DND-41 (cell line): ENCODE results near the gene INPP5B.
"Not testable (repeated sequence)": the region's sequence is repeated elsewhere in the genome, so short reads cannot be mapped to it uniquely, and the experiment has no call there.

Experiments
- ATAC-seq: fragments of 200-7000 bp; cut with Tn5 transposase; 3 replicates; pipeline ENCODE4 v1.9.1; 2021; ENCODE audit warnings: low read depth; ENCODE audit not compliant: insufficient read depth
- DNase-seq: peaks from one replicate; pipeline ENCODE4 v3.0.0-alpha.2; 2020
- H2AFZ ChIP-seq: 2 replicates; pipeline ENCODE4 v1.6.0; 2012; ENCODE audit warnings: low read depth, low read length
- H3K27ac ChIP-seq: 2 replicates; pipeline ENCODE4 v1.5.1; 2012; ENCODE audit warnings: low read length, inconsistent platforms
- H3K27me3 ChIP-seq: fragments of 200-600 bp; sonication (generic); 2 replicates; pipeline ENCODE4 v1.6.0; 2012; ENCODE audit warnings: low read length, mild to moderate bottlenecking, inconsistent platforms; ENCODE audit not compliant: insufficient read depth, poor library complexity
- H3K36me3 ChIP-seq: 2 replicates; pipeline ENCODE4 v1.5.1; 2012; ENCODE audit warnings: low read length, inconsistent platforms; ENCODE audit not compliant: insufficient read depth
- H3K4me1 ChIP-seq: 2 replicates; pipeline ENCODE4 v1.5.1; 2012; ENCODE audit warnings: mild to moderate bottlenecking, low read length; ENCODE audit not compliant: insufficient read depth
- H3K4me2 ChIP-seq: 2 replicates; pipeline ENCODE4 v1.6.0; 2012; ENCODE audit warnings: mild to moderate bottlenecking, moderate library complexity, low read length, inconsistent platforms; ENCODE audit not compliant: insufficient read depth
- H3K4me3 ChIP-seq, 2 experiments: fragments of 200-600 bp in 1 of 2; shearing (Covaris generic) in 1 of 2; 2 replicates each; pipeline ENCODE4 v1.5.1; 2012 to 2016; ENCODE audit warnings: inconsistent platforms in 2 of 2, low read length in 2 of 2, mild to moderate bottlenecking in 2 of 2, low read depth in 1 of 2, moderate library complexity in 1 of 2
- H3K79me2 ChIP-seq: 2 replicates; pipeline ENCODE4 v1.6.0; 2012; ENCODE audit warnings: low read length, inconsistent platforms; ENCODE audit not compliant: insufficient read depth
- H3K9ac ChIP-seq: 2 replicates; pipeline ENCODE4 v1.6.0; 2012; ENCODE audit warnings: low read depth, mild to moderate bottlenecking, inconsistent platforms, low read length, moderate library complexity
- H3K9me3 ChIP-seq: 2 replicates; pipeline ENCODE4 v1.5.1; 2012; ENCODE audit warnings: low read length, moderate library complexity, mild to moderate bottlenecking, inconsistent platforms; ENCODE audit not compliant: insufficient read depth, severe bottlenecking
- H4K20me1 ChIP-seq: 2 replicates; pipeline ENCODE4 v1.6.0; 2012; ENCODE audit warnings: low read length; ENCODE audit not compliant: insufficient read depth
- EZH2 ChIP-seq: IDR thresholded peaks from 3 replicates; pipeline ENCODE4 v1.6.1; 2012; ENCODE audit warnings: borderline replicate concordance, low read depth, mild to moderate bottlenecking, moderate library complexity, low read length, inconsistent platforms; ENCODE audit not compliant: severe bottlenecking
- TF ChIP-seq, protein P1 (sequence below): IDR thresholded peaks from 2 replicates; pipeline ENCODE4 v1.5.1; 2012; ENCODE audit warnings: borderline replicate concordance, low read length, moderate library complexity, mild to moderate bottlenecking; ENCODE audit not compliant: poor library complexity, severe bottlenecking; ENCODE audit errors: extremely low read depth

The INPP5B gene

DNA sequence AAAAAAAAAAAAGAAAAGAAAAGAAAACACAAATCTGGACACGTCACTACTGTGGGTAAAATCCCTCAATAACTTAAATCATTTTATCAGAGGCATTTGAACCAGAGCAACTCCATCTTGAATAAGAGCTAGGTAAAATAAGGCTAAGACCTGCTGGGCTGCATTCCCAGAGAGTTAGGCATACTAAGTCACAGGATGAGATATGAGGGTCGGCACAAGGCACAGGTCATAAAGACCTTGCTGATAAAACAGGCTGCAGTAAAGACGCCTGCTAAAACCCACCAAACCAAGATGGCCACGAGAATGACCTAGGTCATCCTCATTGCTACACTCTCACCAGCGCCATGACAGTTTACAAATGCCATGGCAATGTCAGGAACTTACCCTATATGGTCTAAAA is 43.9 kb downstream of the INPP5B start:
- H3K27me3 ChIP-seq, result no peaks in the 10 kb centered on the region
- H3K36me3 ChIP-seq, result no peaks in the 10 kb centered on the region
- ATAC-seq (no peak), DNase-seq (no peak)
- H3K9me3 ChIP-seq, result peaks cover 26% of the 10 kb centered on the region
- H3K27ac ChIP-seq, result no peak overlapping the region
- TF ChIP-seq, protein P1, sequence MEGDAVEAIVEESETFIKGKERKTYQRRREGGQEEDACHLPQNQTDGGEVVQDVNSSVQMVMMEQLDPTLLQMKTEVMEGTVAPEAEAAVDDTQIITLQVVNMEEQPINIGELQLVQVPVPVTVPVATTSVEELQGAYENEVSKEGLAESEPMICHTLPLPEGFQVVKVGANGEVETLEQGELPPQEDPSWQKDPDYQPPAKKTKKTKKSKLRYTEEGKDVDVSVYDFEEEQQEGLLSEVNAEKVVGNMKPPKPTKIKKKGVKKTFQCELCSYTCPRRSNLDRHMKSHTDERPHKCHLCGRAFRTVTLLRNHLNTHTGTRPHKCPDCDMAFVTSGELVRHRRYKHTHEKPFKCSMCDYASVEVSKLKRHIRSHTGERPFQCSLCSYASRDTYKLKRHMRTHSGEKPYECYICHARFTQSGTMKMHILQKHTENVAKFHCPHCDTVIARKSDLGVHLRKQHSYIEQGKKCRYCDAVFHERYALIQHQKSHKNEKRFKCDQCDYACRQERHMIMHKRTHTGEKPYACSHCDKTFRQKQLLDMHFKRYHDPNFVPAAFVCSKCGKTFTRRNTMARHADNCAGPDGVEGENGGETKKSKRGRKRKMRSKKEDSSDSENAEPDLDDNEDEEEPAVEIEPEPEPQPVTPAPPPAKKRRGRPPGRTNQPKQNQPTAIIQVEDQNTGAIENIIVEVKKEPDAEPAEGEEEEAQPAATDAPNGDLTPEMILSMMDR, result no peak
- TF ChIP-seq EZH2, result no peak
- H3K4me3 ChIP-seq, result no peak overlapping the region
- peaks cover 6% of the 10 kb centered on the region; the same call in 1 of the 2 replicates for H3K79me2 ChIP-seq
- no peak overlapping the region for H2AFZ ChIP-seq
- no peaks in the 10 kb centered on the region for H3K4me1 ChIP-seq
- no peaks in the 10 kb centered on the region for H4K20me1 ChIP-seq
- no peak overlapping the region for H3K4me2 ChIP-seq
- H3K9ac ChIP-seq, result no peak overlapping the region

DNA sequence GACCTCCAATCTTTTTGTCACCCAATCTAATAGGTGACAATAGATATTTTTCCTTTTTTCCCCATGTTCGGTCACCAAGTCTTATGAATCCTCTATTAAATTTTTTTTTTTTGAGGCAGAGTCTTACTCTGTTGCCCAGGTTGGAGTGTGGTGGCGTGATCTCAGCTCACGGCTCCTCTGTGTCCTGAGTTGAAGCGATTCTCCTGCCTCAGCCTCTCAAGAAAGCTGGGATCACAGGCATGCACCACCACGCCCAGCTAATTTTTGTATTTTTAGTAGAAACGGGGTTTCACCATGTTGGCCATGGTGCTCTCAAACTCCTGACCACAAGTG is 45.0 kb downstream of the INPP5B start:
- Histone ChIP-seq H3K79me2 (peaks cover 4% of the 10 kb centered on the region; the same call in 1 of the 2 replicates), H2AFZ (no peak overlapping the region), H3K4me3 (no peak overlapping the region), H3K36me3 (no peaks in the 10 kb centered on the region), H3K4me1 (no peaks in the 10 kb centered on the region), H3K27ac (no peak overlapping the region), H3K27me3 (no peaks in the 10 kb centered on the region), H3K4me2 (no peak overlapping the region), H4K20me1 (no peaks in the 10 kb centered on the region), H3K9ac (no peak overlapping the region), H3K9me3 (peaks cover 20% of the 10 kb centered on the region)
- TF ChIP-seq, protein P1, result no peak
- TF ChIP-seq EZH2, result no peak
- no peak for ATAC-seq
- DNase-seq, result no peak

DNA sequence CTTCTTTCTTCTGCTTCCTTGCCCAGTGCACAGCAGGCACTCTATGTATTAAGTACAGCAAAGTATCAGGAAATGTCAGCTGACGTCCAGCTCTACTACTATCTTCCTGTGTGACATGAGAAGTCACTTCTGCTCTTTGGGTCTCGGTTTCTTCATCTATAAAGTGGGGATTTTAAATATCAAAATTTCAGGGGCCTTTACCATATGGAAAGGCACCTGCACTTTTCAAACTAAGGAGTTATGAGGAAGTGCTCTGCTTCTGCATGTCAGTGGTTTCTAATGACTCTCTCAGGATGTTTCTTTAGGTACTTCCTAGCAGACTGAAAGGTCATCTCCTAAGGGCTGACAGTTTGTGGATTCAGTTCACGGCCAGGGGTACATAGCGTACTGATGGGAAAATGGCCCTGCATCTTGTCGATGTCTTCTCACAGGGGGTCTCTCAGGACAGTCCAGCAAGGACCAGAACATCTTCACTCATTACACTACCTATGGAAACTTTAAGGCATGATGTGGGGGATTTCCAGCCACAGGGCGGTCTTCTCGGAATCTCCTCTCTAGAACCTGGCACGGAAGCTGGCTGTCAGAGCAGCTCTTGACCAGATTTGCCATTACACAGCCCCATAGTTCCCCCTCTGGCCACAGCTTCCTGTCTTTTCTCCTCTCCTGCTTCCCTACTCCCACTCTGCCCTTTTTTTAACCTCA is 45.5 kb downstream of the INPP5B start:
- Histone ChIP-seq H3K27me3 (no peaks in the 10 kb centered on the region), H3K4me1 (no peaks in the 10 kb centered on the region), H3K9ac (no peak overlapping the region), H4K20me1 (no peaks in the 10 kb centered on the region), H3K36me3 (no peaks in the 10 kb centered on the region), H2AFZ (no peak overlapping the region), H3K4me2 (no peak overlapping the region), H3K4me3 (no peak overlapping the region), H3K9me3 (peaks cover 15% of the 10 kb centered on the region), H3K79me2 (peaks cover 4% of the 10 kb centered on the region; the same call in 1 of the 2 replicates), H3K27ac (no peak overlapping the region)
- TF ChIP-seq EZH2, result no peak
- TF ChIP-seq, protein P1, result no peak
- DNase-seq (no peak), ATAC-seq (no peak)

DNA sequence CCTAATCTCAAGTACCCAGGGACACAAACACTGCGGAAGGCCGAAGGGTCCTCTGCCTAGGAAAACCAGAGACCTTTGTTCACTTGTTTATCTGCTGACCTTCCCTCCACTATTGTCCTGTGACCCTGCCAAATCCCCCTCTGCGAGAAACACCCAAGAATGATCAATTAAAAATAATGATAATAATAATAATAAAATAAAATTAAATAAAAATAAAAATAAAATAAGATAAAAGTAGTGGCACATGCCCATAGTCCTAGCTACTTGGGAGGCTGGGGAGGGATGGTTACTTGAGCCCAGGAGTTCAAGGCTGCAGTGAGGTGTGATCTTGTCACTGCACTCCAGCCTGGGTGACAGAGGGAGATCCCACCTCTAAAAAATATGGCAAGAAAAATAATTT is 49.3 kb downstream of the INPP5B start:
- not testable (repeated sequence) for H3K36me3 ChIP-seq, H2AFZ ChIP-seq, H3K79me2 ChIP-seq

More for the DNA sequence above, 49.3 kb downstream of the INPP5B start:
- H4K20me1 ChIP-seq, H3K4me2 ChIP-seq, H3K27ac ChIP-seq, H3K4me1 ChIP-seq, DNase-seq, H3K9ac ChIP-seq, ATAC-seq, H3K4me3 ChIP-seq, H3K27me3 ChIP-seq, H3K9me3 ChIP-seq: not testable (repeated sequence)
